IMR-90 (cell line): ENCODE data around the gene MAML1. TPM values are rescaled to one million over a fixed set of nuclear protein-coding genes. Genes with fewer than 3 reads are reported as not detected.

Source experiments
- ATAC-seq: fragments of 200-7000 bp; cut with Tn5 transposase; 2 replicates; pipeline ENCODE4 v1.9.1; 2020; ENCODE audit warnings: low read depth, mild to moderate bottlenecking, moderate library complexity
- BruUV-seq: library from RNA; stranded (reverse); fragments of 400-500 nt; replicated peaks from 2 replicates; lab custom pipeline; 2021; lab: Mats Ljungman, UMichigan
- CTCF ChIA-PET: fragments of 300-600 bp; formaldehyde crosslinking; extraction: SDS; loops from one replicate; lab custom pipeline; 2021; ENCODE audit warnings: antibody characterized with exemption; lab: Yijun Ruan, JAX
- POLR2A ChIA-PET: fragments of 300-600 bp; sonication (Branson Sonifier 250); formaldehyde crosslinking; loops from one replicate; lab custom pipeline; 2022; ENCODE audit warnings: antibody characterized with exemption; ENCODE audit not compliant: unreplicated experiment; lab: Charles Lee
- DNase-seq: peaks from one replicate; pipeline ENCODE4 v3.0.0; 2013
- H2AFZ ChIP-seq: replicated peaks from 2 replicates; pipeline ENCODE3; 2013; ENCODE audit warnings: low read length, mild to moderate bottlenecking; ENCODE audit not compliant: poor library complexity
- H2AK5ac ChIP-seq: 2 replicates; pipeline ENCODE4 v1.6.1; 2013; ENCODE audit warnings: low read depth, low read length, inconsistent platforms
- H2AK9ac ChIP-seq: replicated peaks from 2 replicates; pipeline ENCODE3; 2013; ENCODE audit warnings: mild to moderate bottlenecking, low read depth, low read length, moderate library complexity; ENCODE audit not compliant: poor library complexity
- H2BK120ac ChIP-seq: 2 replicates; pipeline ENCODE4 v1.6.1; 2013; ENCODE audit warnings: low read depth, low read length, inconsistent platforms
- H2BK15ac ChIP-seq: 3 replicates; pipeline ENCODE4 v1.6.1; 2013; ENCODE audit warnings: low read depth, low read length, inconsistent platforms
- H2BK20ac ChIP-seq: 2 replicates; pipeline ENCODE4 v1.6.1; 2013; ENCODE audit warnings: low read depth, mild to moderate bottlenecking, inconsistent platforms, low read length, moderate library complexity
- H2BK5ac ChIP-seq: 2 replicates; pipeline ENCODE4 v1.6.1; 2013; ENCODE audit warnings: mild to moderate bottlenecking, low read depth, low read length, inconsistent platforms; ENCODE audit not compliant: poor library complexity, severe bottlenecking
- H3K14ac ChIP-seq: replicated peaks from 2 replicates; pipeline ENCODE4 v1.6.1; 2013; ENCODE audit warnings: low read depth, low read length, inconsistent platforms
- H3K18ac ChIP-seq: 2 replicates; pipeline ENCODE4 v1.6.1; 2013; ENCODE audit warnings: low read depth, low read length, control low read depth
- H3K23ac ChIP-seq: 2 replicates; pipeline ENCODE4 v1.6.1; 2013; ENCODE audit warnings: low read depth, low read length, inconsistent platforms
- H3K27ac ChIP-seq: 2 replicates; pipeline ENCODE4 v1.5.1; 2013; ENCODE audit warnings: mild to moderate bottlenecking, control low read depth, low read length; ENCODE audit not compliant: insufficient read depth
- H3K27me3 ChIP-seq: 2 replicates; pipeline ENCODE4 v1.6.1; 2013; ENCODE audit warnings: low read length; ENCODE audit not compliant: control insufficient read depth, insufficient read depth
- H3K36me3 ChIP-seq: 2 replicates; pipeline ENCODE4 v1.6.1; 2013; ENCODE audit warnings: low read length, mixed read lengths; ENCODE audit not compliant: control insufficient read depth, insufficient read depth
- H3K4ac ChIP-seq: 2 replicates; pipeline ENCODE4 v1.6.1; 2013; ENCODE audit warnings: low read depth, low read length, inconsistent platforms
- H3K4me1 ChIP-seq: 2 replicates; pipeline ENCODE4 v1.6.1; 2013; ENCODE audit warnings: low read length, mixed read lengths; ENCODE audit not compliant: control insufficient read depth, insufficient read depth
- H3K4me2 ChIP-seq: 2 replicates; pipeline ENCODE4 v1.6.1; 2013; ENCODE audit warnings: low read depth, mild to moderate bottlenecking, control low read depth, low read length, moderate library complexity
- H3K4me3 ChIP-seq: 2 replicates; pipeline ENCODE4 v1.5.1; 2013; ENCODE audit warnings: low read depth, mild to moderate bottlenecking, control low read depth, low read length, moderate library complexity; ENCODE audit not compliant: insufficient read depth
- H3K56ac ChIP-seq: 2 replicates; pipeline ENCODE4 v1.6.1; 2013; ENCODE audit warnings: low read length, inconsistent platforms; ENCODE audit not compliant: insufficient read depth; ENCODE audit errors: extremely low read depth
- H3K79me1 ChIP-seq, 2 experiments: 2 replicates each; pipeline ENCODE4 v1.6.1; 2013; ENCODE audit warnings: low read length in 2 of 2, inconsistent platforms in 1 of 2, low read depth in 1 of 2
- H3K9ac ChIP-seq: 2 replicates; pipeline ENCODE4 v1.6.1; 2013; ENCODE audit warnings: low read depth, low read length, control low read depth
- H3K9me1 ChIP-seq: 2 replicates; pipeline ENCODE4 v1.6.1; 2013; ENCODE audit warnings: low read length, inconsistent platforms; ENCODE audit not compliant: insufficient read depth
- H3K9me3 ChIP-seq: 2 replicates; pipeline ENCODE4 v1.6.1; 2013; ENCODE audit warnings: low read length; ENCODE audit not compliant: control insufficient read depth, insufficient read depth
- H4K20me1 ChIP-seq: 2 replicates; pipeline ENCODE4 v1.6.1; 2013; ENCODE audit warnings: low read length, inconsistent platforms; ENCODE audit not compliant: insufficient read depth
- H4K5ac ChIP-seq: 2 replicates; pipeline ENCODE4 v1.6.1; 2013; ENCODE audit warnings: mild to moderate bottlenecking, low read depth, low read length, control low read depth
- H4K8ac ChIP-seq, 2 experiments: 2 replicates each; pipeline ENCODE4 v1.6.1; 2013; ENCODE audit warnings: low read depth in 2 of 2, low read length in 2 of 2, control low read depth in 1 of 2, inconsistent platforms in 1 of 2
- H4K91ac ChIP-seq: 2 replicates; pipeline ENCODE4 v1.6.1; 2013; ENCODE audit warnings: low read depth, low read length, inconsistent platforms; ENCODE audit not compliant: insufficient read depth
- CTCF ChIP-seq: conservative IDR thresholded peaks from 2 replicates; pipeline ENCODE4 v1.5.1; 2012; ENCODE audit warnings: mild to moderate bottlenecking, low read depth, low read length, improper control_type of control experiment
- FOS ChIP-seq: fragments of 150-350 bp; IDR thresholded peaks from 2 replicates; pipeline ENCODE4 v1.6.1; 2016; ENCODE audit warnings: low read depth, low read length
- RAD21 ChIP-seq: IDR thresholded peaks from 2 replicates; pipeline ENCODE4 v1.6.1; 2012; ENCODE audit warnings: low read length, improper control_type of control experiment
- SMC3 ChIP-seq: fragments of 150-350 bp; IDR thresholded peaks from 2 replicates; pipeline ENCODE4 v1.6.1; 2016; ENCODE audit warnings: low read depth, mild to moderate bottlenecking, antibody characterized with exemption, low read length, moderate library complexity
- WGBS, 2 experiments: methylation state at CpG; one replicate each; pipeline versions ENCODE4 v1.1.5 to v1.1.7; 2013; ENCODE audit warnings: missing lambda C conversion rate in 2 of 2; ENCODE audit not compliant: insufficient read length in 1 of 2; ENCODE audit errors: extremely low coverage in 2 of 2; 5-methylcytosine and 5-hydroxymethylcytosine counted together
- dilution Hi-C: fragments of 300-500 bp; cut with HindIII; formaldehyde crosslinking; loops from one replicate; pipeline ENCODE4 v1.14.3; 2018; ENCODE audit warnings: low sequenced_read_pairs; ENCODE audit not compliant: unreplicated experiment
- in situ Hi-C: fragments of 300-500 bp; cut with MboI; formaldehyde crosslinking; loops from 3 replicates; pipeline ENCODE4 v1.14.3; 2019; ENCODE audit warnings: low sequenced_read_pairs, inconsistent platforms, mixed read lengths
- intact Hi-C: fragments of 100-400 bp; cut with micrococcal nuclease; formaldehyde crosslinking; loops from 2 replicates; pipeline ENCODE4 v1.10.0; 2022
- polyA plus RNA-seq, 3 experiments: library from polyadenylated mRNA; depleted of rRNA; stranded (reverse); fragments of >200 nt; gene quantifications; 2 replicates each; pipeline ENCODE4 v1.2.3, GENCODE V29; 2012; ENCODE audit warnings: low replicate concordance in 1 of 3
- total RNA-seq: library from RNA; depleted of rRNA; stranded (reverse); fragments of >200 nt; gene quantifications from 2 replicates; pipeline ENCODE4 v1.2.3, GENCODE V29; 2012

Gene MAML1
- total and polyA plus RNA-seq, 2 of the 4 experiments (the other 2 are of a cell fraction), result 4.7 to 10.2 TPM

- Histone ChIP-seq H4K91ac (no peak overlapping the region), H3K9me1 (0 out of 2 replicates have a peak, but pooled peaks cover 2% of the 10 kb centered on the region), H3K27ac (no peak overlapping the region), H3K4me3 (no peak overlapping the region), H3K9ac (no peak overlapping the region), H3K4me1 (peaks cover 22% of the 10 kb centered on the region), H3K18ac (no peak overlapping the region), H3K9me3 (no peaks in the 10 kb centered on the region), H3K4me2 (no peak overlapping the region), H3K36me3 (peaks cover 53% of the 10 kb centered on the region), H3K27me3 (no peaks in the 10 kb centered on the region), H4K20me1 (peaks cover 52% of the 10 kb centered on the region), H4K8ac (no peak overlapping the region), H3K56ac (no peak overlapping the region), H2AK5ac (no peak overlapping the region), H3K79me1 (peaks cover 26 to 56% of the 10 kb centered on the region in 2 experiments), H3K23ac (no peak overlapping the region), H2BK20ac (no peak overlapping the region), H2BK120ac (no peak overlapping the region), H2AK9ac (peak overlapping the region; percentile 22), H3K14ac (no peak overlapping the region), H2AFZ (peak overlapping the region; percentile 37), H4K5ac (no peak overlapping the region), H2BK5ac (no peak overlapping the region), H3K4ac (no peak overlapping the region), H2BK15ac (no peak overlapping the region)
- BruUV-seq, result no TSS peak
- ChIA-PET POLR2A (no interaction called here), CTCF (interaction anchor here (0.6 kb wide), 1 partner anchor 207 kb away, joined by 4 read pairs; no protein-coding TSS in a partner anchor)
- dilution Hi-C loops (no loop called here), in situ Hi-C loops (no loop called here), intact Hi-C loops (loop anchor here (5.0 kb wide), 1 partner anchor 106 kb away; the partner anchor contains the start of gene TBC1D9B)
- 64% methylated on average over 32 of the region's 67 CpGs; no CpG with 5 or more reads in 1 of the 2 experiments for WGBS, 2 experiments
- ATAC-seq (no peak), DNase-seq (peak; percentile 48)
- TF ChIP-seq RAD21, result peak; percentile 67
- TF ChIP-seq CTCF, result peak; percentile 59
- no peak for TF ChIP-seq FOS
- TF ChIP-seq SMC3, result peak; percentile 50
These were observed 68.9 kb downstream of the MAML1 start for GRCh38 chr5:179801304-179802206.
